Cardiac fibroblast (primary cell): Measurements from ENCODE around the gene SERPINA5.

ENCODE experiments used
- DNase-seq, 2 donors: peaks; one replicate each; pipeline versions ENCODE4 v3.0.0 to v3.0.0-alpha.2; 2010; ENCODE audit warnings: low read depth in 2 of 2
- H3K4me3 ChIP-seq, 2 donors: replicated peaks in 1 of 2; 1 replicate in 1 of 2; 2 replicates in 1 of 2; pipeline ENCODE4 v1.5.1; 2011; ENCODE audit warnings: low read depth in 2 of 2, low read length in 2 of 2, mild to moderate bottlenecking in 2 of 2, moderate library complexity in 1 of 2
- CTCF ChIP-seq: IDR thresholded peaks from one replicate; pipeline ENCODE4 v1.5.1; 2011; ENCODE audit warnings: low read depth, mild to moderate bottlenecking, low read length, inconsistent platforms

Gene SERPINA5

DNA sequence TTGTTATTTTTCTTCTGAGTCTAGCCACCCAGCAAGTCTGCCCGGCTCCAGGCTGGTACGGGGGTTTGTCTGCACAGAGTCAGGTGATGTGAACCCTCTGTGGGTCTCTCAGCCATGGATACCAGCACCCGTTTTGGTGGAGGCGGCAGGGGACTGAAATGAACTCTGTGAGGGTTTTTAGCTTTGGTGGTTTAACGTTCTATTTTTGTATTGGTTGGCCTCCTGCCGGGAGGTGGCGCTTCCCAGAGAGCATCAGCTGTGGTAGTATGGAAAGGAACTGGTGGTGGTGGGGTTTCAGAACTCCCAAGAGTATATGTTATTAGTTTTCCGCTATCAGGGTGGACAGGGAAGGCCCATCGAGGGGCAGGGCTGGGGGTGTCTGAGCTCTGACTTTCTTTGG, 25.2 kb upstream of the SERPINA5 start:
- no peak overlapping the region for H3K4me3 ChIP-seq
- no peak for DNase-seq
- no peak for TF ChIP-seq CTCF

DNA sequence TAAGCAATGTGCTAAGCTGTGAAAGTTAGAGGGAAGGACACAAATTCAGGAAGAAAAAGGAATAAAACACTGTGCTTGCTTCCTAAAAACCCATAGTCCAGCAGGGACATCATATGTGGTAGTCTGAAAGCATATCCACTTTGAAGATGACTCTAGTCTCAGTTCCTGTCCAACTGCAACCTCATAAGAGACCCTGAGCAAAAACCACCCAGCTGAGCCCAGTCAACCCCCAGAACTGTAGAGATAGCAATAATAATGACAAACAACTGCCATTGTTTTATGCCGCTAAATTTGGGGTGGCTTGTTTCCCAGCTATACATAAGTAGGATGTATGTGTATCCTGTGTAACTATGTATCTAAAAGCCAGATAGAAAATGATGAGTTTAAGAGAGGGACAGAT, 23.9 kb upstream of the SERPINA5 start:
- TF ChIP-seq CTCF, result no peak
- no peak overlapping the region for H3K4me3 ChIP-seq
- DNase-seq, result no peak

DNA sequence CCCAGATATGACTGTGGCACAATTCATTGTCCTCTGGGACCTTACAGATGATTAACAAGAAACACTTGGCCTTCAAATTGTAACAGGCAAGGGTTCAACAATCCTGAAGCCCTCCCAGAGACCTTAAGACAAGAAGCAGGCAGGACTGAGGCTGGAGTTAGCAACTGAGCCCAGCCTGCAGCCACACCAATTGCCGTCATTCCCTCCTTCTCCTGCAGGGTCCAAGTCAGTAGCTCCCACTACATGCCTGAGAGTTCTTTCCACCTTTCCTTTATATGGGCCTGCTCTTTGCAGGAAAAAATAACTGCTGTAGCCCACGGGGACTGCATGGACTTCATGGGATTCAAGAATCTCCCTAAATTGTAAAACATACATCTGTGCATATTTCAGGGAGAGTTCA, 22.4 kb upstream of the SERPINA5 start:
- no peak for DNase-seq
- no peak for TF ChIP-seq CTCF
- no peak overlapping the region for H3K4me3 ChIP-seq

DNA sequence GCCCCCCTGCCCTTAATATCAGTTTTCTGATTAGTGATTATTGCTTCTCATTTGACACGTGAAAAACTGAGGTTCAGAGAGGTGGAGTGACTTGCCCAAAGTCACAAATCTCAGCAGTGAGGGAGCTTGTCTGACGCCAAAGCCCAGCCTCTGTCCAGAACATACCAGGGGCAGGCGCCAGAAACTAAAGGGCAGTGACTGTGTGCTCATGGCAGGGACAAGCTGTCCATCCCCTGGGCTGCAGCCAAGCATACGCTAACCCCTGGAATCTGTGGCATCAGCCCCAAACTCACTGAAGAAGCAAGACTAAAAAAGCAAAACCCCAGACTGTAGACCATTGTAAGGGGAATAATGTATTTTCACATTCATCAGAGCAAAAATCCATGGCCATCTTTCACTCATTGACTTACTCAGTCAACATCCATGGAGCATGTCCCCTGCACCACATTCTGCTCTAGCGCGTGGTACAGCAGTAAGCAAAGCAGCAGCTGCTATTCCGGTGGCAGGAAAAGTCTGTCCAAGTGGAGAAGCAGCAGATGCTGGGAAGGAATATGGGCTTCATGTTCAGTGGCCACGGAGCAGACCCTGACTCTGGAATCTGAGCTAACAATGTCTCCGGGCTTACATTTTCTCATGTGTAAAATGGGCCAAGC, 21.5 kb upstream of the SERPINA5 start:
- H3K4me3 ChIP-seq, result no peak overlapping the region
- no peak for DNase-seq
- TF ChIP-seq CTCF, result no peak

GRCh38 chr14:94560291-94560665, 20.9 kb upstream of the SERPINA5 start:
- no peak for DNase-seq
- H3K4me3 ChIP-seq, result no peak overlapping the region
- no peak for TF ChIP-seq CTCF

- H3K4me3 ChIP-seq, result no peak within 1 kb of the TSS
- no peak for DNase-seq
- no peak for TF ChIP-seq CTCF
Measured at GRCh38 chr14:94560751-94561655, 20.2 kb upstream of the SERPINA5 start, which contains the start of gene SERPINA4. TSS of gene SERPINA4 (plus strand) at chr14:94561442. CDS start at chr14:94563483, 2,041 bp downstream.
